ENCODE results near the gene TULP1. TPM values are rescaled to one million over a fixed set of nuclear protein-coding genes. Genes with fewer than 3 reads are reported as not detected.

The TULP1 gene
- total and polyA plus RNA-seq, 2 of the 13 experiments (the other 11 are each of a cell fraction or from before 2014, with no cell fraction given), result not detected

GRCh38 chr6:35452183-35453090 is 60.3 kb downstream of the TULP1 start, which contains the start of gene FANCE (continued):
- TF ChIP-seq PREB (CRISPR knock-in tag; IDR thresholded peaks at IDR 0.05), result no peak
- no peak for TF ChIP-seq SMARCC2 (IDR thresholded peaks at IDR 0.05)
- no peak for TF ChIP-seq HHEX (CRISPR knock-in tag; IDR thresholded peaks at IDR 0.05)
- TF ChIP-seq ZFP36L1 (CRISPR knock-in tag; IDR thresholded peaks at IDR 0.05), result peak; percentile 74; the same call in 1 of the 2 replicates
- TF ChIP-seq NFE2 (CRISPR knock-in tag; IDR thresholded peaks at IDR 0.05), result no peak
- TF ChIP-seq ZNF207 (IDR thresholded peaks at IDR 0.05; ENCODE audit: borderline replicate concordance), result no peak
- TF ChIP-seq, protein P1, sequence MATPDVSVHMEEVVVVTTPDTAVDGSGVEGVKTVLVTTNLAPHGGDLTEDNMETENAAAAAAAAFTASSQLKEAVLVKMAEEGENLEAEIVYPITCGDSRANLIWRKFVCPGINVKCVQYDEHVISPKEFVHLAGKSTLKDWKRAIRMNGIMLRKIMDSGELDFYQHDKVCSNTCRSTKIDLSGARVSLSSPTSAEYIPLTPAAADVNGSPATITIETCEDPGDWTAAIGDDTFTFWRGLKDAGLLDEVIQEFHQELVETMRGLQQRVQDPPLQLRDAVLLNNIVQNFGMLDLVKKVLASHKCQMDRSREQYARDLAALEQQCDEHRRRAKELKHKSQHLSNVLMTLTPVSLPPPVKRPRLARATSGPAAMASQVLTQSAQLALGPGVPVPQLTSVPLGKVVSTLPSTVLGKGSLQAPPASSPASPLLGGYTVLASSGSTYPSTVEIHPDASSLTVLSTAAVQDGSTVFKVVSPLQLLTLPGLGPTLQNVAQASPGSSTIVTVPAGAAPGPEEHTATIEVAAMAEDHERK (CRISPR knock-in tag; IDR thresholded peaks at IDR 0.05; ENCODE audit: low read depth), result peak; percentile 66
- TF ChIP-seq NR2F1 (CRISPR knock-in tag; IDR thresholded peaks at IDR 0.05), result no peak
- no peak; the same call in none of the 2 replicates for TF ChIP-seq FOXO1 (CRISPR knock-in tag; IDR thresholded peaks at IDR 0.05)
- TF ChIP-seq MEIS1 (CRISPR knock-in tag; IDR thresholded peaks at IDR 0.05; ENCODE audit: borderline replicate concordance), result no peak; the same call in 1 of the 2 replicates
- TF ChIP-seq JDP2 (CRISPR knock-in tag; IDR thresholded peaks at IDR 0.05; ENCODE audit: borderline replicate concordance), result no peak; the same call in 1 of the 2 replicates
- no peak for TF ChIP-seq ZNF747 (CRISPR knock-in tag; IDR thresholded peaks at IDR 0.05; ENCODE audit: borderline replicate concordance)
- TF ChIP-seq ZNF720 (CRISPR knock-in tag; IDR thresholded peaks at IDR 0.05), result no peak
- TF ChIP-seq UBTF (CRISPR knock-in tag; IDR thresholded peaks at IDR 0.05), result peak; percentile 91
- peak; percentile 71 for TF ChIP-seq SNAPC2 (CRISPR knock-in tag; IDR thresholded peaks at IDR 0.05)
- TF ChIP-seq, protein P2, sequence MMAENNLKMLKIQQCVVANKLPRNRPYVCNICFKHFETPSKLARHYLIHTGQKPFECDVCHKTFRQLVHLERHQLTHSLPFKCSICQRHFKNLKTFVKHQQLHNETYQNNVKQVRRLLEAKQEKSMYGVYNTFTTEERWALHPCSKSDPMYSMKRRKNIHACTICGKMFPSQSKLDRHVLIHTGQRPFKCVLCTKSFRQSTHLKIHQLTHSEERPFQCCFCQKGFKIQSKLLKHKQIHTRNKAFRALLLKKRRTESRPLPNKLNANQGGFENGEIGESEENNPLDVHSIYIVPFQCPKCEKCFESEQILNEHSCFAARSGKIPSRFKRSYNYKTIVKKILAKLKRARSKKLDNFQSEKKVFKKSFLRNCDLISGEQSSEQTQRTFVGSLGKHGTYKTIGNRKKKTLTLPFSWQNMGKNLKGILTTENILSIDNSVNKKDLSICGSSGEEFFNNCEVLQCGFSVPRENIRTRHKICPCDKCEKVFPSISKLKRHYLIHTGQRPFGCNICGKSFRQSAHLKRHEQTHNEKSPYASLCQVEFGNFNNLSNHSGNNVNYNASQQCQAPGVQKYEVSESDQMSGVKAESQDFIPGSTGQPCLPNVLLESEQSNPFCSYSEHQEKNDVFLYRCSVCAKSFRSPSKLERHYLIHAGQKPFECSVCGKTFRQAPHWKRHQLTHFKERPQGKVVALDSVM (CRISPR knock-in tag; IDR thresholded peaks at IDR 0.05), result peak; percentile 45; the same call in 1 of the 2 replicates
- TF ChIP-seq ZFP62 (CRISPR knock-in tag; IDR thresholded peaks at IDR 0.05), result no peak
- no peak for TF ChIP-seq ZNF7 (CRISPR knock-in tag; IDR thresholded peaks at IDR 0.05)
- TF ChIP-seq KLF13 (CRISPR knock-in tag; IDR thresholded peaks at IDR 0.05), result peak; percentile 80; the same call in 1 of the 2 replicates
- TF ChIP-seq, protein P3, sequence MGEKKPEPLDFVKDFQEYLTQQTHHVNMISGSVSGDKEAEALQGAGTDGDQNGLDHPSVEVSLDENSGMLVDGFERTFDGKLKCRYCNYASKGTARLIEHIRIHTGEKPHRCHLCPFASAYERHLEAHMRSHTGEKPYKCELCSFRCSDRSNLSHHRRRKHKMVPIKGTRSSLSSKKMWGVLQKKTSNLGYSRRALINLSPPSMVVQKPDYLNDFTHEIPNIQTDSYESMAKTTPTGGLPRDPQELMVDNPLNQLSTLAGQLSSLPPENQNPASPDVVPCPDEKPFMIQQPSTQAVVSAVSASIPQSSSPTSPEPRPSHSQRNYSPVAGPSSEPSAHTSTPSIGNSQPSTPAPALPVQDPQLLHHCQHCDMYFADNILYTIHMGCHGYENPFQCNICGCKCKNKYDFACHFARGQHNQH (CRISPR knock-in tag; IDR thresholded peaks at IDR 0.05), result peak; percentile 61; the same call in 1 of the 2 replicates
- TF ChIP-seq ZNF569 (CRISPR knock-in tag; IDR thresholded peaks at IDR 0.05; ENCODE audit: borderline replicate concordance), result no peak
